ENCODE results near the gene JMJD1C. TPM values are rescaled to one million over a fixed set of nuclear protein-coding genes. Genes with fewer than 3 reads are reported as not detected.

Gene JMJD1C
- total RNA-seq, 1 donor from 2014 or later = 62.6 TPM

DNA sequence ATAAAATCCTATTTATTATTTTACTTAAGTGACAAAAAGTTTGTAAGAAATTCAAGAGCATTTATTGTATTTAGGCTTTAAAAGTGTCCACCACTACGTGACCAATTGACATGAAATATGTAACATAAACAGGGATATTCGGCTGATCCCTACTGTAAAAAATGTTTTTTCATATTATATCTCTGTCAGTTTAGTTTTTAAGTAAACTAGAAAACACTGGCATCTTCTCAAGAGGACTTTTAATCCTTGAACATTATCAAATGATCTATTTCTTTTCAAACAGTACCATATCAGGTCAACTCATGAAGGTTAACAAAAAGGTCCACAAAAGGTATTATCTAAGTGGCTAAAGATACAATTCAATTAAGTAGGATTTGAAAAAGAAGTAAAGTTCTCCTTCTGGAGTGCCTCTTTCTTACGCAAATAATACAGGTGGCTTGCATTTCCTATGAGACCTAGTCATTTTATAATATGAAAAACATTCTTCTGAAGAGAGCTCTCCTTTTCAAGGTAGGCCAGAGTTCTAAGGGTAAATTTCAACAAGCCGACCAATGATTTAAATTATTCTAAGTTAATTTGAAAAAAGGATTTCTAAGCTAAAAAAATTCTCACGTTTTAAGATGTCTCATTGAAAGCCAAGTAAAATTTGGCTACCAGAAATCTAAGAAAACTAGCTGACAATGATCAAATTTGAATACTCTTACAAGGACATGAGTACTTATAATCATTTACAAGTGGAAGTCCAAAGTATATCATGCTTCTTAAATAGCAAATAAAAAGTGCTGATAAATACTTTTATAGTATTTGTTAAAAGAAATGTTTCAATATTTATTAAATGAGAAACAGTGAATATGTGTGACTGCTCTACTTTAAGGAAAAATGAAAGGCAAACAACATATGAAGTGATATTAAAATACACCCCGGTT is 199.1 kb downstream of the JMJD1C start:
- Mint-ChIP-seq H3K36me3 (peaks cover 3% of the 10 kb centered on the region), H3K9me3 (no peaks in the 10 kb centered on the region), H3K4me1 (ENCODE audit: unreplicated experiment) (peaks cover 10% of the 10 kb centered on the region), H3K4me3 (peak overlapping the region; percentile 99), H3K27ac (peak overlapping the region; percentile 85), H3K27me3 (no peaks in the 10 kb centered on the region)
- TF ChIP-seq, protein P1, sequence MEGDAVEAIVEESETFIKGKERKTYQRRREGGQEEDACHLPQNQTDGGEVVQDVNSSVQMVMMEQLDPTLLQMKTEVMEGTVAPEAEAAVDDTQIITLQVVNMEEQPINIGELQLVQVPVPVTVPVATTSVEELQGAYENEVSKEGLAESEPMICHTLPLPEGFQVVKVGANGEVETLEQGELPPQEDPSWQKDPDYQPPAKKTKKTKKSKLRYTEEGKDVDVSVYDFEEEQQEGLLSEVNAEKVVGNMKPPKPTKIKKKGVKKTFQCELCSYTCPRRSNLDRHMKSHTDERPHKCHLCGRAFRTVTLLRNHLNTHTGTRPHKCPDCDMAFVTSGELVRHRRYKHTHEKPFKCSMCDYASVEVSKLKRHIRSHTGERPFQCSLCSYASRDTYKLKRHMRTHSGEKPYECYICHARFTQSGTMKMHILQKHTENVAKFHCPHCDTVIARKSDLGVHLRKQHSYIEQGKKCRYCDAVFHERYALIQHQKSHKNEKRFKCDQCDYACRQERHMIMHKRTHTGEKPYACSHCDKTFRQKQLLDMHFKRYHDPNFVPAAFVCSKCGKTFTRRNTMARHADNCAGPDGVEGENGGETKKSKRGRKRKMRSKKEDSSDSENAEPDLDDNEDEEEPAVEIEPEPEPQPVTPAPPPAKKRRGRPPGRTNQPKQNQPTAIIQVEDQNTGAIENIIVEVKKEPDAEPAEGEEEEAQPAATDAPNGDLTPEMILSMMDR (conservative IDR thresholded peaks at IDR 0.05) = no peak
- no peak for DNase-seq (ENCODE audit: extremely low spot score, unreplicated experiment)

DNA sequence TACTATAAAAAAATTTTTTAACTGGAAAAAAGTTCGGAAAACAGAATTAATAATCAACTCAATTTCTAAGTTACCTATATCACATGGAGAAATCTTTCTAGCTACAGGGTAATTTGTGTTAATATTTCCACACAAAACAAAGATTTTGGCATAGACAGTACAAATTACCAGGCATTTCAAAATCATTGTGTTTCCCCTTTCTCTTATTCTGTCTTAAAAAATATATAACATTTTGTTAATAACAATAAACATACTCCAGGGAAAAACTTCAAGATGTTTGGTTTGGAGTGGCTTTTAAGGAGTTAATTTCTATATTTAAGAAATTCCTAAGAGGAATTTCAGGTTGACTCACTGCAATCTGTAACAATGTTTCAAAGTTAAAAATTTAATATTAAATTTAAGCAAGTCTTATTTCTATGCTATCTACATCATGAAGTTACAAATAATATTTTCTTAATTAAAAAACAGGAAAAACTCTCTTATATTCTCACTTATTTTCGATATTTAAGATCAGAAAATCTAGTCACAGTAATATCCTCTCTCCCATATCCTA is 200.0 kb downstream of the JMJD1C start:
- peaks cover 12% of the 10 kb centered on the region for H3K36me3 Mint-ChIP-seq

GRCh38 chr10:63265222-63265617 is 200.6 kb downstream of the JMJD1C start:
- peak overlapping the region; percentile 93 for H3K27ac Mint-ChIP-seq
- peaks cover 13% of the 10 kb centered on the region for H3K4me1 Mint-ChIP-seq (ENCODE audit: unreplicated experiment)
- H3K9me3 Mint-ChIP-seq = no peaks in the 10 kb centered on the region
- TF ChIP-seq, protein P1 (conservative IDR thresholded peaks at IDR 0.05) = no peak
- no peaks in the 10 kb centered on the region for H3K27me3 Mint-ChIP-seq
- H3K4me3 Mint-ChIP-seq = peak overlapping the region; percentile 96
- DNase-seq (ENCODE audit: extremely low spot score, unreplicated experiment) = no peak
- H3K36me3 Mint-ChIP-seq = peaks cover 15% of the 10 kb centered on the region

More for the DNA sequence above, 200.0 kb downstream of the JMJD1C start:
- no peaks in the 10 kb centered on the region for H3K9me3 Mint-ChIP-seq
- H3K4me3 Mint-ChIP-seq = peak overlapping the region; percentile 99
- peak overlapping the region; percentile 93 for H3K27ac Mint-ChIP-seq
- DNase-seq (ENCODE audit: extremely low spot score, unreplicated experiment) = no peak
- TF ChIP-seq, protein P1 (conservative IDR thresholded peaks at IDR 0.05) = no peak
- no peaks in the 10 kb centered on the region for H3K27me3 Mint-ChIP-seq
- peaks cover 12% of the 10 kb centered on the region for H3K4me1 Mint-ChIP-seq (ENCODE audit: unreplicated experiment)

DNA sequence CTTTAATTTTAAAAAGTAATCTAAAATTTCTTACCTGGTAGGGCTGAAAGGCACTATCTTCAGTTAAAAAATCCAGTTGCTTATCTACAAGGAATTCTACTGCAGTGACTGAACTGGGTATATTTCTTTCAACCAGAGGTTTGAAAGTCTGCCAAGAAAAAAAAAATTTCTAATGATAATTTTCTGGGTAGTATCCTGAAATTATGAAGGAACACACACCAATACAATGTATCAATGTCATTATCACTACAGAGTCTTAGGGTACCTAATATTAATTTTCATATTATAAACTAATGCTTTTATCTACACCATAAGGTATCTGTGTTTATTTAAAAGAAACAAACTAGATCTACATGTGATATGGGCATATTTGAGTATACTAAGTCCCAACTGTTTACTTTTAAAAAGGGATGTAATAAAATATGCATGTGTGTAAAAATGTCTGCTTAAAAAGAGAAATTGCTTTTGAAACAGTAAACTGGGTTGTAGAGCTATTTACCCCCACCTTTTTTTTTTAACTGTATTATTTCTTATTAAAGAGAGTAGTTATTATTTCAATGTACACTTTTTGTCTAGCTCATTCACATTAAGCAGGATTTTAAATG is 201.1 kb downstream of the JMJD1C start:
- H3K9me3 Mint-ChIP-seq = no peaks in the 10 kb centered on the region
- DNase-seq (ENCODE audit: extremely low spot score, unreplicated experiment) = no peak
- peak overlapping the region; percentile 96 for H3K4me3 Mint-ChIP-seq
- H3K36me3 Mint-ChIP-seq = peaks cover 16% of the 10 kb centered on the region
- no peaks in the 10 kb centered on the region for H3K27me3 Mint-ChIP-seq
- TF ChIP-seq, protein P1 (conservative IDR thresholded peaks at IDR 0.05) = no peak
- H3K27ac Mint-ChIP-seq = peak overlapping the region; percentile 93
- H3K4me1 Mint-ChIP-seq (ENCODE audit: unreplicated experiment) = peaks cover 13% of the 10 kb centered on the region

GRCh38 chr10:63262430-63263073 is 203.2 kb downstream of the JMJD1C start:
- no peaks in the 10 kb centered on the region for H3K9me3 Mint-ChIP-seq
- TF ChIP-seq, protein P1 (conservative IDR thresholded peaks at IDR 0.05) = no peak
- DNase-seq (ENCODE audit: extremely low spot score, unreplicated experiment) = no peak
- no peak overlapping the region for H3K27ac Mint-ChIP-seq
- H3K36me3 Mint-ChIP-seq = peaks cover 23% of the 10 kb centered on the region
- H3K4me3 Mint-ChIP-seq = no peak overlapping the region
- no peaks in the 10 kb centered on the region for H3K27me3 Mint-ChIP-seq
- H3K4me1 Mint-ChIP-seq (ENCODE audit: unreplicated experiment) = peaks cover 25% of the 10 kb centered on the region
